SHP77 (cell line): Measurements from ENCODE around the gene PA2G4.

Experiments
- DNase-seq, 2 experiments: peaks; one replicate each; lab custom pipeline; 2025; lab: John Stamatoyannopoulos, UW

PA2G4 gene

DNA sequence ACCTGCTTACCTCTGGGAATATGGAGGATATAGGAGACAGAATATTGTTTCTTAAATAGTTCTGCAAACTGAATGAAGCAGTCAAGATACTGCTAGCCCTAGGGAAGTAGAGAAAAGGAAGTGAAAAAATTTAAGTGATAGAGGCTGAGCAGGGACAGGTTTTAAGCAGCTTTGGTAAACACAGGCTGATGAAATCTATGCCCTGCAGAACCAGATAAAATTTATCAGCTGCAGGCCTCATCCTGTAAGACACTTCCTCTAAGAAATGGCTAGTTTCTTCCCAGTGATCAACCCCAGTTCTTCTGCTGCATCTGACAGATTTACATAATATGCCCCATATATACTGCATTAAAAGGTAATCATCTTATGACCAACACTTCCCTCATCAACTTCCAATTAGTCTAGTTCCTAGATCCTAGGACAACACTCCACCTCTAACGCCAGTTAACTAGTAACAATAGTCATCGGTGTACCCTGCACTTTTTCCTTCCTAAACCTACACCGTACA lies 22.4 kb downstream of the PA2G4 start:
- no peak for DNase-seq

DNA sequence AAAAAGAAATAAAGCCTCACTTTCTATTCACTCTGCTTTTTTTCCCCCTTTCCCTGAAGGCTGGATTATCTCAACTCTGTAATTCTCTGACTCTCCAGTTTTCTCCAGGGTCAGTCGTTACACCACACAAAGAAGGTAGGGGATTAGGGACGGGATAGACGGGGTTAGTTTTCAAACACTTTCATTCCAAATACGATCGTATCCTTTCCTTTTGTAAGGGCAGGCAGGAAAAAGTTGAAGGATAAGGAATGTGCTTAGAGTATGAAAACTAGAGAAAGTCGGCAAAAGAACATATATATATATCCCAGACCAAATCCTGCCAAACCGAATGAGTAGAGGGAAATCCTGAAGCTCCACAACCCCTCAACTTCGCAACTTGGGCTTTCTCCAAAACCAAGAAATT lies 23.1 kb downstream of the PA2G4 start:
- no peak for DNase-seq

DNA sequence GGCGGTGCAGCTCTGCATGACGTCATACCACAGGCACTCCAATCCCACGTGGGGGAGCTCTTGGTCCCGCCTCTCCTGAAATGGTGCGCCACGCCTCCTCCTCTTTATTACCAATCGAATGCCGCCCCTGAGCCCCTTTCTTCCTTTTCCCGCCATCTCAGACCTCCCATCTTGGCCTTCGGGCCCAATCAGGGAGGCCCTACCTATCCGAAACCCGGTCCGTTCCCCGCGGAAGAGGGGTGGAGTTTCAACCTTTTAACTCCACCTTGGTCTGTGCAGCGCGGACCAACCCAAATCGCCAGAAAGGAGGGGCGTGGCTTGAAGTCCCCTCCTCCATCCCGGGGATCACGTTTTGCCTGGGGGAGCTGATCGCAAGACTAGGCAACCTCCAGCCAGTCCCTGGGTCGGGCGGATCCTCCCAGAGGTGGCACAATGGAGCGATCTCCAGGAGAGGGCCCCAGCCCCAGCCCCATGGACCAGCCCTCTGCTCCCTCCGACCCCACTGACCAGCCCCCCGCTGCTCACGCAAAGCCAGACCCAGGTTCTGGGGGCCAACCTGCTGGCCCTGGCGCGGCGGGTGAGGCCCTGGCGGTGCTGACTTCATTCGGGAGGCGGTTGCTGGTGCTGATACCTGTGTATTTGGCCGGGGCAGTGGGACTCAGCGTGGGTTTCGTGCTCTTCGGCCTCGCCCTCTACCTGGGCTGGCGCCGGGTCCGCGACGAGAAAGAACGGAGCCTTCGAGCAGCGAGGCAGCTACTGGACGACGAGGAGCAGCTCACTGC lies 23.7 kb downstream of the PA2G4 start, which contains the start of gene ESYT1:
TSS of gene ESYT1 (plus strand) at position 380 of the 782 bp plus-strand sequence. CDS start at position 433, 53 bp downstream.
- peak; percentile 99 for DNase-seq

DNA sequence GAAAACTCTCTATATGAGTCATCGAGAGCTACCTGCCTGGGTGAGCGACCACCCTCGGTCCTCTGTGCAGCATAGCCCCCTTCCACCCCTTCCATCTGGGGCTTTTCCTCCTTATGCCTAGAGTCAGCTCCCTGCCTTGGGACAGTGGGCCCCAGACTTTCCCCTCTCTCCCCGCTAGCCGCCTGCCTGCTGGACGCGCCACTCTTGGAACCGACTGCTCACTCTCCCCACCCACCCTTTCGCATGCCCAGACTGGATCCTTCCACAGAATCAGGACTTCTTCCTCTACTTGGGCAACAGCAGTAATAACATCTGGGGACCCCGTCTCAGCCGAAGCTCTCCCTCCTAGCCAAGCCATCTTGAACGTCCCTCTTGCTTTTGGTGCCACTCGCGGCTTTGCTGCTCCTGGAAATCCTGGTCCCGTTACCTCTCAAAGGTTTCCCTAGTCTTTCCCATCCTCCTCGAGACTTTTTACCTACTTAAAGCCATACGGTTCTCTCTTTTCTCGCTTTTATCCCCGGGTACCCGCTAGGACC lies 24.4 kb downstream of the PA2G4 start:
- DNase-seq = no peak

DNA sequence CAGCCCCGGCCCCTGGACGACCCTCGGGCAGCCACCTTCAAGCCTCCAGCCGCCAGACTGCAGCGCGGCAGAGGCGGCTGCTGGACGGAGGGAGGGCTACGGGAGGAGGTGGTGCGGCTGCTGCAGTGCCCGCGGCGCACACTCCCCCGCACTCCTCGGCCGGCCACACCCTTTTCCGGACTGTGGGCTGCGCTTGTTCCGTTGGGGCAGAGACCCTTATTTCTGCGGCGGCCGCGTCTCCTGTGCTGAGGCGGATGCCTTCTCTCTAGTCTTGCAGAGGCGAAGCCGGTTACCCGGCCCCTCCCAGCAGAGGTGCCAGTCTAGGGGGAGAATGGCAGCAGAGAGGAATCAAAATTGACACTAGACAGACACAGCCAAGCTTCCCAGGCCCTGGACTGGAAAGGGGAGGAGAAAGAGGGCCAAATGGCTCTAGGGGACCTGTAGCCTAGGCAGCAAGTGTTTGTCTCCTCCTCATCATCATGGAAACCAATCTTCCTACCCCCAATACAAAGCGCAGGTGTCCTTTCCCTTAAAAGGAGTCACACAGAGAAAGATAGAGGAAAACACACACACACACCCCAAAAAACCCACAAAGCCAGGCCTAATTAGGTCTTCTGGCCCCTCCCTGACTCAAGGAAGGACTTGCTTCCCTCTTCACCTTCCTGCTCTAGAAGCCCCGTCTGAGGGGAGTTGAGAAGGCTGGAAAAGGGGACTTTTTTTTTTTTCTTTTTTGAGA lies 25.0 kb downstream of the PA2G4 start:
- peak in 1 of 2 experiments; percentile 63 for DNase-seq

DNA sequence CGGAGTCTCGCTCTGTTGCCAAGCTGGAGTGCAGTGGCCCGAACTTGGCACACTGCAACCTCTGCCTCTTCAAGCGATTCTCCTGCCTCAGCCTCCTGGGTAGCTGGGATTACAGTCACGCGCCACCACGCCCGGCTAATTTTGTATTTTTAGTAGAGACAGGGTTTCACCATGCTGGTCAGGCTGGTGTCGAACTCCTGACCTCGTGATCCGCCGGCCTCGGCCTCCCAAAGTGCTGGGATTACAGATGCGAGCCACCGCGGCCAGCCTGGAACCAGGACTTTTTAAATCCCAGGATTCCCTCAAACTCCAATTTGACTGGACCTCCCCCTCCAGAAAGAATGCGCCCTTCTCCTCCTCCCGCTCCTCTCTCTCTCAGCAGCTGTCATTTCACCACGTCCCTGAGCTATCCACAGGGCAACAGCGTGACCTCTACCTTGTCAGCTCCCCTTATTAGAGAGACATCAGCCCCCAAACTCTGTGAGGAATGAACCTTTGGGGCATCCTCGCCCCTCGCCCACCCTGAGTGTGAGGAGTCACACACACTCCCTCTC lies 25.7 kb downstream of the PA2G4 start:
- no peak for DNase-seq

DNA sequence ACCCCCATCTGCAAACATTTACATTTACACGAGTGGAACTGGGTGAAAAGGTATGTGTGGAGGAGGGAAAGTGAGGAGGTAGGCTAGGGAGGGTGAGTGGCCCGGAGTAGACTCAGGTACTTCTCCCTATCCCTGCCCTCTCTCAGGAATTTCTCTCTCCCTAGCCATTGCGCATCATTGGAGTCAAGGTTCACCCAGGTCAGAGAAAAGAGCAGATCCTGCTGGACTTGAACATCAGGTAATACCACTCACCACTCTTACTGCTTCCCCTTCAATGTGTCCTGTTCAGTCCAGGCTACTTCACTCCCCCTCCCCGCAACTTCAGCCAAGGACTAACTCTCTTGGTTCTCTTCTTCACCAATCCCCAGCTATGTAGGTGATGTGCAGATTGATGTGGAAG lies 26.5 kb downstream of the PA2G4 start:
- DNase-seq = no peak

DNA sequence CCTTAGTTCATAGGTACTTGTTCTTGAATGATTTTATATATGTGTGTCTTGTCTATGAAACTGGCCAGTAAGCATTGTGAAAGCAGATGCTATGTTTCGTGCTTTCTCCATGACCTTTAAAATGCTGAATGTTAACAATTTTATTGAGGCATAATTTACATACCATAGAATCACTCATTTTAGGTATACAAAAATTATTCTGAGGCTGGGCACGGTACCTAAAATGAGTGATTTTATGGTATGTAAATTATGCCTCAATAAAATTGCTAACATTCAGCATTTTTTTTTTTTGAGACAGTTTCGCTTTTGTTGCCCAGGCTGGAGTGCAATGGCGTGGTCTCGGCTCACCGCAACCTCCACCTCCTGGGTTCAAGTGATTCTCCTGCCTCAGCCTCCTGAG lies 30.5 kb downstream of the PA2G4 start:
- no peak for DNase-seq

DNA sequence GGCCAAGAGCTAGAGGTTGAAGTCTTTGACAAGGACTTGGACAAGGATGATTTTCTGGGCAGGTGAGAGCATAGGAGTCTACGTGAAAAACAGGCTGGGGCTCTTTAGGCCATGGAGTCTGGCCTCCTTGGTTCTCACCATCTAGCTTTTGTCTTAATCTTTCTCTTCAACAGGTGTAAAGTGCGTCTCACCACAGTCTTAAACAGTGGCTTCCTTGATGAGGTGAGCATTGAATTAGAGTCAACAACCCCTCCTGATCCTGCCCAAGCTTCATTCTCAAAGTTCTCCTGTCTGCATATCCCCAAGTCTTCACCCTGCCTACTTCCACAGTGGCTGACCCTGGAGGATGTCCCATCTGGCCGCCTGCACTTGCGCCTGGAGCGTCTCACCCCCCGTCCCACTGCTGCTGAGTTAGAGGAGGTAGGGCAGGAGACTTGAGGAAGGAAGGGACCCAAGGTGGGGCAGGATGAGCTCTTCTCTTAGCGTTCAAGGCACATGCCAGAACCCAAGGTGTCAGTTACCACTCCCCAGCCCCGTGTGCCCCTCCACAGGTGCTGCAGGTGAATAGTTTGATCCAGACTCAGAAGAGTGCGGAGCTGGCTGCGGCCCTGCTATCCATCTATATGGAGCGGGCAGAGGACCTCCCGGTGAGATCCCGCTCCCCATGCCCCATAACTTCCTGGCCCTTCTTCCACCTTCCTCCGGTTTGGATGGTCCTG lies 33.7 kb downstream of the PA2G4 start:
- no peak for DNase-seq

DNA sequence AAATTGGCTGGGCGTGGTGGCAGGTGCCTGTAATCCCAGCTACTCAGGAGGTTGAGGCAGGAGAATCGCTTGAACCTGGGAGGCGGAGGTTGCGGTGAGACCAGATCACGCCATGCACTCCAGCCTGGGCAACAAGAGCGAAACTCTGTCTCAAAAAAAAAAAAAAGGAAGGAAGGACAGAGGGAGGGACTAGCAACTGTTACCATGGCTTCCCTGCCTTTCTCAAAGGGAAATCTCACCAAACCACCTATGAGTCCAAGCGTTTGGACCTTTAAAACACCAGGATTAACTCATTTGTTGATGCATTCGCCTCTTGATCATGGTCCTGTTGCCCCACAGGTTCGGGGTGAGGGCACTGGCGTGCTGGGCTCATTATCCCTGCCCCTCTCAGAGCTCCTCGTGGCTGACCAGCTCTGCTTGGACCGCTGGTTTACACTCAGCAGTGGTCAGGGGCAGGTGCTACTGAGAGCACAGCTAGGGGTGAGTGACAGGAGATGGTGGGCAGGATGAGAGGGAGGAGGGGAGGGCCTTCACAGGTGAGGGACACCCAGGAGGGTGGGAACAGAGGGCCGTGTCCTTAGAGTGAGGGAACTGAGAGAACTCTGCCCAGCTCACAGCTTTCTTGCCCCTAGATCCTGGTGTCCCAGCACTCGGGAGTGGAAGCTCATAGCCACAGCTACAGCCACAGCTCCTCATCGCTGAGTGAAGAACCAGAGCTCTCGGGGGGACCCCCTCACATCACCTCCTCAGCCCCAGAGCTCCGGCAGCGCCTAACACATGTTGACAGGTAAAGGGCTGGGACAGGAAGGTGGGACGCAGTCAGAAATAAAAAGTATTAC lies 37.8 kb downstream of the PA2G4 start:
- DNase-seq = no peak

DNA sequence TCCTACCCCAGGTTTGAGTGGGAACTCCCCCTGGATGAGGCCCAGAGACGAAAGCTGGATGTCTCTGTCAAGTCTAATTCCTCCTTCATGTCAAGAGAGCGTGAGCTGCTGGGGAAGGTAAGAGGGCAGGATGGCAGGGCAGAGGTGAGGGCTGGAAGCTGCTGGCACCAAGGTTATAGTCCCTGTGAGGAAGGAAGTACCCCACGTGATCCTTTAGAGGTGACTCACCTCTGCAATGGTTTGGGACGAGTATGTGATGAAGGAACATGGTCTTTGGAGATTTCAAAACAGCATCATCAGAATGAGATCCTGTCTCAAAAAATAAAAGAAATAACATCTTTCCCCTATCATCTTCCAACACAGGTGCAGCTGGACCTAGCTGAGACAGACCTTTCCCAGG lies 38.9 kb downstream of the PA2G4 start:
- no peak for DNase-seq

DNA sequence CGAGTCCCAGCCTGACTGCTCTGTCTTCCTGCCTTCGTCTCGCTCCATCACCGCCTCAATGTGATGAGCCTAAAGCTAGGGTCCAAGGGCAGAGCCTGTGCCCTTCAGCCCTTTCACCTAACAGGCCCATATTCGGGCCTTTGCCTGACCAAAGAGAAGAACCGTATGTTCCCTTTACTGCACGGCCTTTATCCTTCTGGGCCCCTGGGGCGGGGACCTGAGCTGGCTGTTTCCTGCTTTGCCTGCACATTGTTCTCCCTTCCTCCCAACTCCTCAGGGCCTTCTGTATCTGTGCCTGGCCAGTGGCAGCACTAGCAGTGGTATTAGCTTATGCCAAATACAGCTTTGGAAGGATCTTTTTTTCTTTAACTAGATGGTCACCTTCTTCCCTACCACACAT lies 39.5 kb downstream of the PA2G4 start:
- no peak for DNase-seq

DNA sequence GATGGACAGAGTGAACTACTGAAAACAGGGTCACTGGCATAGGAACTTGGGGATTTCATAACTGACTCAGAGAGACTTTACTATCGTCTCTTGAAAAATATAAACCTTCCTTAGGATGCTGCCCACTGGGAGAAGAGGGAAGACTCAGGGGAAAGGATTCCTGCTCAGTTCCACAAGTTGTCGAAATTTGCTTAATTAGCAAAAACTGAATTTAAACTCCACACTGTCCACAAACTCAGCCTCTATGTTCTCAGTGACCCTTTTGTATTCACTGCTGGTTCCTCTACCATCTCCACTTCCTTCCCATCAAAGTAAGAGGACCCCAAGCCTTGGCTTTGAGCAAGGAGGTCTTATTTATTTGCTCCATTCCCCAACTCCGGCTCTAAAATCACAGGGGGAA lies 40.9 kb downstream of the PA2G4 start:
- no peak for DNase-seq

DNA sequence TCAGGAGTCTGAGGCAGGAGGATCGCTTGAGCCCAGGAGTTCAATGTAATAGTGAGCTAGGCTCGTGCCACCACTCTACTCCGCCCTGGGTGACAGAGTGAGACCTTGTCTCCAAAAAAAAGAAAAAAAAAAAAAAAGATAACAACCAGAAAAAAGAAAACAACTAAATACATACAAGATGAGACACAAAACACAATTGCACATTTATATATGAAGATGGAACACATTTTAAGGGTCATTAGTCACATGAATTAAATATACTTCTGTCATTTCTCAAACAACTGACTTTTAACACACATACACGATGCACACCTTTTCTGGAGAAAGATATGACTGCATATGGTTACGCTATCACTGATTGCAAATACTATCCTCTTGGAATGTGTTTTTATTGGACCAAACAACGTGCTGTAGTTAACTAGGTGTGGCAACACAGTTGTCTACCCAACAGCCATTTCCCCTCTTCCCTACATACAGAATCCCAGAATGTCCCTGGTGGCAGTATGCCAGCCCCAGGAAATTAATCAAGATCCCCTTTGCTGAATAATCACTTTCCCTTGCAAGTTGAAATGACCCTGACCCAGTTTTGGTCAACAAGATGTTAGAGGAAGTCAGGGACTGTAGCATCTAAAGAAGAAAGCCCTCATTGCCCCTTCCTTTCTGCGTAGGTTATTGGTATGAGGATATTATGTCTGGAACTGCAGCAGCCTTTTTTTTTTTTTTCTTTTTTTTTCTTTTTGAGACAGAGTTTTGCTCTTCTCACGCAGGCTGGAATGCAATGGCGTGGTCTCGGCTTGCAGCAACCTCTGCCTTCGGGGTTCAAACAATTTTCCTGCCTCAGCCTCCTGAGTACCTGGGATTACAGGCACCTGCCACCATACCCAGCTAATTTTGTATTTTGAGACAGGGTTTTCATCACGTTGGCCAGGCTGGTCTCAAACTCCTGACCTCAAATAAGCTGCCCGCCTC lies 42.4 kb downstream of the PA2G4 start:
- DNase-seq = no peak

DNA sequence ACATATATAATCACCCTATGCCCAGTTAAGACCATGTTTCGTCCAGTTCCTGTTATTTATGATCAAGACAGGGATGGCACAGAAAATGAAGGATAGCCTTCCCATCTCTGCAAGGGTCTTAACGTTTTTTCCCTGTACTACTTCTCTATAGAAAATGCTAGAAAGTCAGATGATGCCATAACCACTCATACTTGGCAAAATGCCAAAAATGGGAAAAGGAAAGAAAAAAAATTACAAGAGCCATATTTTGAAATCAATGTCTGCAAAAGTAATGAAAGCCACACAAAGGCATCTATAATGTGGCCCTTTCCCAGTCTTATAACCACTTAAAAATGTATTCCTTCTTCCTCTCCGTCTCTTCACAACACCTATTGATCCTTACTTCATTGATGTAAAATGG lies 46.2 kb downstream of the PA2G4 start:
- no peak for DNase-seq

DNA sequence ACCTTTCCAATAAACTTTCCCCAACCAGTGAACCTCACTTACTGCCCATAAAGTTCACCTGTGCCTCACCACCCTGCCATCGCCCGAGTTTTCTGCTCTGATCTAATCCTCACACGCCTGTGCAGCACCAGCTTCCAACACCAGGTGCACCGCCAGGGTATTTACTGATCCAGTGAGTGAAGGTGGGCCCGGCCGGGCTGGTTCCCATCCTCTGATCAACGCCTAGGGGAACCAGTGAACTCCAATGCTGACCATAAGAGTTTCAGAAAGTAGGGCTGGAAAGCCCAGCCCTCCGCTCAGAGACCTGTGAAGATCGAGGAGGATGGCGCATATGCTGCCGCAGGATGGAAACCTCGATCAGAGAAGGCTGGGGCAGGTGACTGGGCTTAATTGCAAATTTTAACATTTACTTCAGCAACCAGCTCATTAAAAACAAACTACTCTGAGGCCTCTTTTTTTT lies 47.3 kb downstream of the PA2G4 start:
- peak; percentile 84 for DNase-seq

DNA sequence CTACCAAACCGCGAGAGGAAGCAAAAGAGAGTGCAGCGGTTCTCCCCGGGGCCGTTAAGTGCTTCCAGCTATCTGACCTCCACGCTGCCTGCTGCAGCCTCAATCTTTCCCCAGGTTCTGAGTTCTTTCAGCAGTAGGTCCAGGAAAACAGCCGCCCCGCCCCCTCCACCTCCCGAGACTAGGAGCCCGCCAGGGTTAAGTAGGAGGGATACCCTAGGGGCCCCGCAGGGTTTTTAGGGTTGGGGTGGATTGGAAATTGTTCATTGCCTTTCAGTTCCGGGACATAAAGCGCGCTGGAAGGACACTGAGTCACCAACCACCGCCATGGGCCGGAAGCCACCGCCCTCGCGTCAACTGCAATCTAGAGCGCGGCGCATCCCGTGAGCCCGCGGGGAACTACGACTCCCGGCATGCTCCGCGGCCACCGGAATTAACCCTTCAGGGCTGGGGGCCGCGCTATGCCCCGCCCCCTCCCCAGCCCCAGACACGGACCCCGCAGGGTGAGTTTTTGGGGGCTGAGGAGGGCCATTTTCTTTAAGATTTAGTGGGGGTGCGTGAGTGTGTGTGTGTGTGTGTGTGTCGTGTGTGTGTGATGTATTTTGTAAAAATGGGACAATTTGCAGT lies 47.9 kb downstream of the PA2G4 start, which contains the start of gene MYL6B:
TSS of gene MYL6B (plus strand) at position 456 of the 624 bp plus-strand sequence. CDS start 1,332 bp downstream, outside the sequence.
- peak; percentile 83 to 93 for DNase-seq

DNA sequence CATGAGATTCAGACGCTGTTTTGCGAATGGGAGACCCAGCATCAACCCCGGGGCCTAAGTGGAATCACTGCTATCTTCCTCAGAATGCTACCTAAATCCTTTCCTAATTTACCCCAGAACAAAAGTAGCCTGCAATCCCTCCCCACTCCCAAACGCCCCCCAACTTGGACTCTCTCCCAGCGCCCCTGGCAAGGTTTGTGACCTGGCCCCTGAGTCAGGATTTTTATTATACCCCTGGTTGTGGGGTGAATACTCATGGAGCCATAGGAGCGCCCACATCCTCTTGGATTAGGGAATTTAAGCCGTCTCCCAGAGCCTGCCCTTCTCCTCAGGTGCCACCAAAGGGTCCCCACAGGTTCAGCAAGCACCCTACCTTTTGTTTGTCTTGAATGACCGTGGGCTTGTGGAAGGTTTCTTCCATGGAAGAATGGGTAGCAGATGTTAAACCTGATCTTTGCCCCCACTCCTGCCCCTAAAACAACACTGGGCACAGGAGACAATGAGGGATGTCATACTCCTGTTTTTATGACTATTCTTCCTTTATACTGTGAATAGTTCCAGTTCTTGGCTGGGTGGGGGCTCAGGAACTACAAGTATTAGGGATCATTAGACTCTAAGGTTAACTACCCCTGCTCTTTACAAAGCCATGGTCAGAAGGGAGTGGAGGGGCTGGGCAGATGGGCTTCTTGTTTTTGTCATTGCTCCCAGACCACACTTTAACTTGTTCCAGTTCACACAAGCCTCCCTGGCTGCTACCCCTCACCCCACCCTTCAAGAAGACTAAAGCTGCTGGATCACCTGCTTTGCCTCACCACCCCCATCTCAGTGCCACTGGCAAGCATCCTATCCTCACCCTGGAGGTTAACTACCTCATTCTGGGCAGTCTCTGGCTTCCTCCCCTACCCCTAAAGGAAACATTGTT lies 48.7 kb downstream of the PA2G4 start:
- DNase-seq = no peak
